CD14-positive monocyte (primary cell): Measurements from ENCODE around the gene SLC37A2. TPM values are rescaled to one million over a fixed set of nuclear protein-coding genes. Genes with fewer than 3 reads are reported as not detected.
"Not testable (repeated sequence)": the region's sequence is repeated elsewhere in the genome, so short reads cannot be mapped to it uniquely, and the experiment has no call there.

ENCODE experiments used
- DNase-seq, 3 donors: peaks; one replicate each; pipeline ENCODE4 v3.0.0-alpha.2; 2011 to 2022
- H2AFZ ChIP-seq: 2 replicates; pipeline ENCODE4 v1.6.0; 2012; ENCODE audit warnings: mild to moderate bottlenecking, low read depth, low read length, inconsistent platforms; ENCODE audit not compliant: insufficient read depth, poor library complexity, severe bottlenecking
- H3K27ac ChIP-seq, 2 donors: 1 replicate in 1 of 2; 2 replicates in 1 of 2; pipeline ENCODE4 v1.5.1; 2012 to 2013; ENCODE audit warnings: low read length in 2 of 2, control low read depth in 1 of 2, inconsistent platforms in 1 of 2, low read depth in 1 of 2, mild to moderate bottlenecking in 1 of 2
- H3K27me3 ChIP-seq, 2 donors: one replicate each; pipeline versions ENCODE4 v1.6.0 to v1.6.1; 2011 to 2013; ENCODE audit warnings: low read length in 2 of 2; ENCODE audit not compliant: control insufficient read depth in 2 of 2, insufficient read depth in 2 of 2
- H3K36me3 ChIP-seq, 2 donors: replicated peaks in 1 of 2; 1 replicate in 1 of 2; 2 replicates in 1 of 2; pipeline versions ENCODE4 v1.5.1 to v1.6.1; 2012 to 2013; ENCODE audit warnings: low read length in 2 of 2, control low read depth in 1 of 2, inconsistent platforms in 1 of 2, mild to moderate bottlenecking in 1 of 2; ENCODE audit not compliant: insufficient read depth in 2 of 2, control insufficient read depth in 1 of 2
- H3K4me1 ChIP-seq, 2 donors: 1 replicate in 1 of 2; 2 replicates in 1 of 2; pipeline versions ENCODE4 v1.5.1 to v1.6.1; 2012 to 2013; ENCODE audit warnings: low read length in 2 of 2, control low read depth in 1 of 2, inconsistent platforms in 1 of 2, mild to moderate bottlenecking in 1 of 2, moderate library complexity in 1 of 2; ENCODE audit not compliant: insufficient read depth in 2 of 2, control insufficient read depth in 1 of 2
- H3K4me2 ChIP-seq: replicated peaks from 2 replicates; pipeline ENCODE3; 2012; ENCODE audit warnings: low read length, moderate library complexity, mild to moderate bottlenecking; ENCODE audit not compliant: poor library complexity, severe bottlenecking; ENCODE audit errors: extremely low read depth
- H3K4me3 ChIP-seq, 3 experiments: fragments of 200-600 bp in 1 of 3; sonication (generic) in 1 of 3; replicated peaks in 1 of 3; 1 replicate in 2 of 3; 2 replicates in 1 of 3; pipeline ENCODE4 v1.5.1; 2011 to 2013; ENCODE audit warnings: low read length in 3 of 3, mild to moderate bottlenecking in 3 of 3, control low read depth in 2 of 3, low read depth in 2 of 3, inconsistent platforms in 1 of 3, moderate library complexity in 1 of 3
- H3K79me2 ChIP-seq: 2 replicates; pipeline ENCODE4 v1.6.0; 2012; ENCODE audit warnings: mild to moderate bottlenecking, control low read depth, inconsistent platforms, low read length, moderate library complexity; ENCODE audit not compliant: insufficient read depth
- H3K9ac ChIP-seq: 2 replicates; pipeline ENCODE4 v1.6.0; 2017; ENCODE audit warnings: low read length, mild to moderate bottlenecking; ENCODE audit not compliant: insufficient read depth, poor library complexity, severe bottlenecking
- H3K9me3 ChIP-seq, 2 donors: replicated peaks in 1 of 2; 1 replicate in 1 of 2; 2 replicates in 1 of 2; pipeline versions ENCODE4 v1.5.1 to v1.6.1; 2012 to 2013; ENCODE audit warnings: low read length in 2 of 2, control low read depth in 1 of 2; ENCODE audit not compliant: control insufficient read depth in 1 of 2, insufficient read depth in 1 of 2
- H4K20me1 ChIP-seq: 2 replicates; pipeline ENCODE4 v1.6.0; 2012; ENCODE audit warnings: mild to moderate bottlenecking, low read length, control low read depth, moderate library complexity; ENCODE audit not compliant: insufficient read depth
- H3K27ac Mint-ChIP-seq, 7 donors: one replicate each; pipeline ENCODE4 v1.8.0; 2020; ENCODE audit warnings: mild to moderate bottlenecking in 7 of 7, mixed read lengths in 7 of 7, moderate library complexity in 6 of 7, inconsistent platforms in 2 of 7
- H3K27me3 Mint-ChIP-seq, 3 donors: one replicate each; pipeline ENCODE4 v1.8.0; 2021 to 2022; ENCODE audit warnings: low read depth in 3 of 3, mild to moderate bottlenecking in 3 of 3, mixed read lengths in 3 of 3, moderate library complexity in 3 of 3, inconsistent platforms in 1 of 3
- H3K36me3 Mint-ChIP-seq, 2 donors: one replicate each; pipeline ENCODE4 v1.8.0; 2020; ENCODE audit warnings: mixed read lengths in 2 of 2, inconsistent platforms in 1 of 2, mild to moderate bottlenecking in 1 of 2
- H3K4me1 Mint-ChIP-seq: one replicate; pipeline ENCODE4 v1.8.0; 2020; ENCODE audit warnings: mild to moderate bottlenecking, mixed read lengths
- H3K4me3 Mint-ChIP-seq, 2 donors: one replicate each; pipeline ENCODE4 v1.8.0; 2020; ENCODE audit warnings: mild to moderate bottlenecking in 2 of 2, mixed read lengths in 2 of 2, moderate library complexity in 1 of 2
- H3K9me3 Mint-ChIP-seq, 7 donors: one replicate each; pipeline ENCODE4 v1.8.0; 2020 to 2022; ENCODE audit warnings: mixed read lengths in 7 of 7, mild to moderate bottlenecking in 6 of 7, moderate library complexity in 6 of 7, inconsistent platforms in 2 of 7
- CTCF ChIP-seq: fragments of 200-600 bp; IDR thresholded peaks from one replicate; pipeline ENCODE4 v1.8.0; 2022; ENCODE audit warnings: antibody characterized with exemption, mild to moderate bottlenecking
- WGBS: methylation state at CpG from one replicate; pipeline ENCODE4 v1.1.5; 2013; ENCODE audit warnings: missing lambda C conversion rate; ENCODE audit not compliant: insufficient coverage; 5-methylcytosine and 5-hydroxymethylcytosine counted together
- intact Hi-C, 2 donors: fragments of 100-400 bp; cut with micrococcal nuclease; formaldehyde crosslinking; loops; one replicate each; pipeline versions ENCODE4 v1.15.0 to v1.15.1; 2023
- polyA plus RNA-seq, 3 donors: library from polyadenylated mRNA; depleted of rRNA in 1 of 3; unstranded in 2 of 3; stranded (reverse) in 1 of 3; fragments of 300-500 nt in 2 of 3; fragments of >200 nt in 1 of 3; fragmentation: Illumina TruSeq in 2 of 3; gene quantifications; 1 replicate in 2 of 3; 2 replicates in 1 of 3; pipeline ENCODE4 v1.2.3, GENCODE V29; 2012 to 2021

The SLC37A2 gene
- polyA plus RNA-seq, 3 donors = 70.8 to 81.5 (median 78.9) TPM

GRCh38 chr11:125088123-125088522, 25.0 kb downstream of the SLC37A2 start:
- Mint-ChIP-seq H3K27me3 (peaks cover 0 to 6% (median 5%) of the 10 kb centered on the region in 3 donors), H3K4me3 (no peak overlapping the region), H3K4me1 (peaks cover 8% of the 10 kb centered on the region), H3K9me3 (no peaks in the 10 kb centered on the region), H3K36me3 (peaks cover 78 to 87% of the 10 kb centered on the region in 2 donors), H3K27ac (peak overlapping the region in 4 of 7 donors; percentile 12 to 78 (median 35))
- WGBS = 100% methylated on average over 1 of the region's 2 CpGs
- no peak for TF ChIP-seq CTCF
- H3K36me3 ChIP-seq = peaks cover 53 to 69% of the 10 kb centered on the region in 2 donors
- peak overlapping the region in 1 of 2 donors; percentile 26 for H3K27ac ChIP-seq
- no peak overlapping the region for H3K4me2 ChIP-seq
- no peak overlapping the region for H3K4me3 ChIP-seq
- no peaks in the 10 kb centered on the region for H3K4me1 ChIP-seq
- H2AFZ ChIP-seq = no peak overlapping the region
- no peaks in the 10 kb centered on the region for H4K20me1 ChIP-seq
- H3K27me3 ChIP-seq = no peaks in the 10 kb centered on the region
- no peak overlapping the region for H3K9ac ChIP-seq
- DNase-seq = no peak
- H3K9me3 ChIP-seq = no peaks in the 10 kb centered on the region
- intact Hi-C loops = no loop called here
- no peaks in the 10 kb centered on the region for H3K79me2 ChIP-seq

GRCh38 chr11:125088576-125089455, 25.7 kb downstream of the SLC37A2 start:
- intact Hi-C loops = no loop called here
- H3K36me3 ChIP-seq = peaks cover 47 to 66% of the 10 kb centered on the region in 2 donors
- H3K9ac ChIP-seq = no peak overlapping the region
- 90% methylated on average over 12 of the region's 20 CpGs for WGBS
- Mint-ChIP-seq H3K27ac (peak overlapping the region in 4 of 7 donors; percentile 14 to 78 (median 61)), H3K27me3 (peaks cover 0 to 7% (median 3%) of the 10 kb centered on the region in 3 donors), H3K4me3 (no peak overlapping the region), H3K4me1 (peaks cover 8% of the 10 kb centered on the region), H3K9me3 (no peaks in the 10 kb centered on the region), H3K36me3 (peaks cover 74 to 82% of the 10 kb centered on the region in 2 donors)
- no peaks in the 10 kb centered on the region for H4K20me1 ChIP-seq
- no peak for DNase-seq
- H2AFZ ChIP-seq = no peak overlapping the region
- no peak overlapping the region for H3K27ac ChIP-seq
- H3K27me3 ChIP-seq = no peaks in the 10 kb centered on the region
- no peak overlapping the region for H3K4me2 ChIP-seq
- no peaks in the 10 kb centered on the region for H3K79me2 ChIP-seq
- H3K9me3 ChIP-seq = no peaks in the 10 kb centered on the region
- no peak for TF ChIP-seq CTCF
- H3K4me3 ChIP-seq = no peak overlapping the region
- no peaks in the 10 kb centered on the region for H3K4me1 ChIP-seq

GRCh38 chr11:125089481-125089880, 26.4 kb downstream of the SLC37A2 start:
- H3K4me1 ChIP-seq, H3K4me1 Mint-ChIP-seq, H3K9me3 Mint-ChIP-seq, H3K79me2 ChIP-seq, H3K4me2 ChIP-seq, H3K27me3 ChIP-seq, H3K4me3 Mint-ChIP-seq, H4K20me1 ChIP-seq, H3K4me3 ChIP-seq, H2AFZ ChIP-seq, intact Hi-C loops, H3K9me3 ChIP-seq, H3K27ac Mint-ChIP-seq, H3K27ac ChIP-seq, H3K27me3 Mint-ChIP-seq, DNase-seq, H3K9ac ChIP-seq: not testable (repeated sequence)
- 95% methylated on average over 28 of the region's 31 CpGs for WGBS
- H3K36me3 ChIP-seq = peaks cover 40 to 63% of the 10 kb centered on the region in 2 donors
- peaks cover 70 to 77% of the 10 kb centered on the region in 2 donors for H3K36me3 Mint-ChIP-seq
